Suprapubic skin (tissue), 4 donors: ENCODE data around the gene OR51E1. TPM values are rescaled to one million over a fixed set of nuclear protein-coding genes. Genes with fewer than 3 reads are reported as not detected.

Experiments used
- DNase-seq, 2 donors: peaks; one replicate each; pipeline ENCODE4 v3.0.0-alpha.2; 2019; ENCODE audit warnings: low spot score in 2 of 2
- H3K27ac ChIP-seq: fragments of 200-600 bp; sonication (generic); one replicate; pipeline ENCODE4 v1.5.1; 2019
- H3K27me3 ChIP-seq: fragments of 200-600 bp; sonication (generic); one replicate; pipeline ENCODE4 v1.5.1; 2019
- H3K36me3 ChIP-seq: fragments of 200-600 bp; sonication (generic); one replicate; pipeline ENCODE4 v1.5.1; 2019
- H3K4me1 ChIP-seq: fragments of 200-600 bp; sonication (generic); one replicate; pipeline ENCODE4 v1.5.1; 2019
- H3K4me3 ChIP-seq: fragments of 200-600 bp; sonication (generic); one replicate; pipeline ENCODE4 v1.5.1; 2019; ENCODE audit warnings: mild to moderate bottlenecking
- H3K9me3 ChIP-seq: fragments of 200-600 bp; sonication (generic); one replicate; pipeline ENCODE4 v1.5.1; 2019
- EP300 ChIP-seq: sonication (generic); formaldehyde crosslinking; IDR thresholded peaks from one replicate; pipeline ENCODE4 v1.6.1; 2017; ENCODE audit warnings: antibody characterized with exemption
- POLR2A ChIP-seq, 2 donors: fragments of 450-650 bp; IDR thresholded peaks; one replicate each; pipeline ENCODE4 v1.6.1; 2017; ENCODE audit warnings: antibody characterized with exemption in 2 of 2, mild to moderate bottlenecking in 2 of 2, moderate library complexity in 2 of 2
- POLR2AphosphoS5 ChIP-seq, 3 donors: sonication (generic); formaldehyde crosslinking; IDR thresholded peaks; one replicate each; pipeline ENCODE4 v1.6.1; 2017; ENCODE audit warnings: antibody characterized with exemption in 3 of 3
- WGBS: methylation state at CpG from one replicate; pipeline ENCODE4 v1.1.5; 2018; 5-methylcytosine and 5-hydroxymethylcytosine counted together
- total RNA-seq, 4 donors: library from RNA; depleted of rRNA; stranded (reverse); fragments of >200 nt; gene quantifications; one replicate each; pipeline ENCODE4 v1.1.0, GENCODE V29; 2016
- TF ChIP-seq, protein P1 (sequence below), 2 donors: fragments of 200-600 bp in 1 of 2; fragments of 450-650 bp in 1 of 2; sonication (generic) in 1 of 2; IDR thresholded peaks; one replicate each; pipeline ENCODE4 v1.5.1; 2016 to 2019; ENCODE audit warnings: antibody characterized with exemption in 2 of 2, mild to moderate bottlenecking in 1 of 2, moderate library complexity in 1 of 2

Gene OR51E1
- total RNA-seq, 4 donors from 2014 or later: 0.24 to 0.34 TPM; not detected in 2

- Histone ChIP-seq H3K4me1 (no peaks in the 10 kb centered on the region), H3K27ac (no peak overlapping the region), H3K36me3 (no peaks in the 10 kb centered on the region), H3K9me3 (no peaks in the 10 kb centered on the region), H3K4me3 (no peak overlapping the region), H3K27me3 (no peaks in the 10 kb centered on the region)
- 83% methylated on average over 2 of the region's 2 CpGs for WGBS
- no peak for TF ChIP-seq POLR2A (IDR thresholded peaks at IDR 0.05)
- no peak for TF ChIP-seq EP300
- TF ChIP-seq POLR2AphosphoS5 (IDR thresholded peaks at IDR 0.05): no peak
- TF ChIP-seq, protein P1, sequence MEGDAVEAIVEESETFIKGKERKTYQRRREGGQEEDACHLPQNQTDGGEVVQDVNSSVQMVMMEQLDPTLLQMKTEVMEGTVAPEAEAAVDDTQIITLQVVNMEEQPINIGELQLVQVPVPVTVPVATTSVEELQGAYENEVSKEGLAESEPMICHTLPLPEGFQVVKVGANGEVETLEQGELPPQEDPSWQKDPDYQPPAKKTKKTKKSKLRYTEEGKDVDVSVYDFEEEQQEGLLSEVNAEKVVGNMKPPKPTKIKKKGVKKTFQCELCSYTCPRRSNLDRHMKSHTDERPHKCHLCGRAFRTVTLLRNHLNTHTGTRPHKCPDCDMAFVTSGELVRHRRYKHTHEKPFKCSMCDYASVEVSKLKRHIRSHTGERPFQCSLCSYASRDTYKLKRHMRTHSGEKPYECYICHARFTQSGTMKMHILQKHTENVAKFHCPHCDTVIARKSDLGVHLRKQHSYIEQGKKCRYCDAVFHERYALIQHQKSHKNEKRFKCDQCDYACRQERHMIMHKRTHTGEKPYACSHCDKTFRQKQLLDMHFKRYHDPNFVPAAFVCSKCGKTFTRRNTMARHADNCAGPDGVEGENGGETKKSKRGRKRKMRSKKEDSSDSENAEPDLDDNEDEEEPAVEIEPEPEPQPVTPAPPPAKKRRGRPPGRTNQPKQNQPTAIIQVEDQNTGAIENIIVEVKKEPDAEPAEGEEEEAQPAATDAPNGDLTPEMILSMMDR (IDR thresholded peaks at IDR 0.05): no peak
- no peak for DNase-seq
These were observed 11.0 kb downstream of the OR51E1 start for GRCh38 chr11:4654635-4655369.

GRCh38 chr11:4658629-4659445 is 15.1 kb downstream of the OR51E1 start:
- no peaks in the 10 kb centered on the region for H3K4me1 ChIP-seq
- H3K4me3 ChIP-seq: no peak overlapping the region
- DNase-seq: no peak
- no peaks in the 10 kb centered on the region for H3K9me3 ChIP-seq
- H3K27ac ChIP-seq: no peak overlapping the region
- H3K27me3 ChIP-seq: no peaks in the 10 kb centered on the region
- TF ChIP-seq, protein P1 (IDR thresholded peaks at IDR 0.05): no peak
- no peak for TF ChIP-seq POLR2AphosphoS5 (IDR thresholded peaks at IDR 0.05)
- no peak for TF ChIP-seq POLR2A (IDR thresholded peaks at IDR 0.05)
- no peak for TF ChIP-seq EP300
- 63% methylated on average over 5 of the region's 5 CpGs for WGBS
- H3K36me3 ChIP-seq: no peaks in the 10 kb centered on the region

GRCh38 chr11:4662876-4663275 is 19.1 kb downstream of the OR51E1 start:
- TF ChIP-seq POLR2A (IDR thresholded peaks at IDR 0.05) (no peak), POLR2AphosphoS5 (IDR thresholded peaks at IDR 0.05) (no peak), EP300 (no peak)
- TF ChIP-seq, protein P1 (IDR thresholded peaks at IDR 0.05): no peak
- H3K4me1 ChIP-seq: no peaks in the 10 kb centered on the region
- H3K4me3 ChIP-seq: no peak overlapping the region
- no peaks in the 10 kb centered on the region for H3K9me3 ChIP-seq
- no peaks in the 10 kb centered on the region for H3K27me3 ChIP-seq
- 61% methylated on average over 6 of the region's 6 CpGs for WGBS
- DNase-seq: no peak
- no peak overlapping the region for H3K27ac ChIP-seq
- no peaks in the 10 kb centered on the region for H3K36me3 ChIP-seq

DNA sequence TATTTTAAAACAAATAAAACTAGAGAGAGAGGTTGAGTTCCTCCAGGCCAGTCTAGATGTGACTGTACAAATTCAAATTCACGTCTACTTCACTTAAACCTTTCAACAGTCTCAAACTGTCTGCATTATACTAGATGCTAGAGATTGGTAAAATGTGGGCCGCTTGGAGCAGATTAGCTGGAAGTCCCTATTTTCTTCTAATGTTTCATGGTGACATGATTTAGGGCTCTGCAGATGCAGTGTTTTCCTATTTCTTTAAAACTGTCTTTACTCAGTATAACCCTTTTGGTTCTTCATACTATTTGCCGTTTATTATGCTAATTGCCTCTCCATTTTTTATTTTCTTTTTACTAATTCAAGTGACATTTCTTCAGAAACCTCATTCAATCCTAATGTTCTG is 20.4 kb downstream of the OR51E1 start:
- WGBS: 79% methylated on average over 3 of the region's 3 CpGs
- Histone ChIP-seq H3K4me3 (no peak overlapping the region), H3K27ac (no peak overlapping the region)

More for the DNA sequence above, 20.4 kb downstream of the OR51E1 start:
- DNase-seq: no peak
- Histone ChIP-seq H3K36me3 (no peaks in the 10 kb centered on the region), H3K4me1 (no peaks in the 10 kb centered on the region), H3K27me3 (no peaks in the 10 kb centered on the region), H3K9me3 (no peaks in the 10 kb centered on the region)
- TF ChIP-seq POLR2A (IDR thresholded peaks at IDR 0.05) (no peak), POLR2AphosphoS5 (IDR thresholded peaks at IDR 0.05) (no peak), EP300 (no peak)
- TF ChIP-seq, protein P1 (IDR thresholded peaks at IDR 0.05): no peak
